B cell (primary cell): ENCODE data around the gene CNPY3. TPM values are rescaled to one million over a fixed set of nuclear protein-coding genes. Genes with fewer than 3 reads are reported as not detected.
"Not testable (repeated sequence)": the region's sequence is repeated elsewhere in the genome, so short reads cannot be mapped to it uniquely, and the experiment has no call there.

ENCODE experiments used
- ATAC-seq: fragments of 200-7000 bp; cut with Tn5 transposase; one replicate; pipeline ENCODE4 v1.10.0; 2021; ENCODE audit warnings: low read depth, mild to moderate bottlenecking, moderate number of reproducible peaks, moderate library complexity
- CTCF ChIA-PET: fragments of 350-600 bp; sonication (Branson Sonifier 250); formaldehyde crosslinking; loops from one replicate; lab custom pipeline; 2021; ENCODE audit warnings: antibody characterized with exemption, inconsistent platforms; lab: Charles Lee
- POLR2A ChIA-PET: fragments of 350-600 bp; sonication (Branson Sonifier 250); formaldehyde crosslinking; loops from one replicate; lab custom pipeline; 2021; ENCODE audit warnings: antibody characterized with exemption; lab: Charles Lee
- DNase-seq: peaks from one replicate; pipeline ENCODE4 v3.0.0; 2013
- H2AFZ ChIP-seq: 2 replicates; pipeline ENCODE4 v1.6.1; 2012; ENCODE audit warnings: mild to moderate bottlenecking, low read depth, low read length; ENCODE audit not compliant: insufficient read depth, poor library complexity, severe bottlenecking
- H3K27ac ChIP-seq, 2 donors: 1 replicate in 1 of 2; 2 replicates in 1 of 2; pipeline ENCODE4 v1.5.1; 2012 to 2013; ENCODE audit warnings: low read length in 2 of 2, mild to moderate bottlenecking in 2 of 2, moderate library complexity in 1 of 2
- H3K27me3 ChIP-seq, 4 experiments: fragments of 200-600 bp in 1 of 4; sonication (generic) in 1 of 4; replicated peaks in 1 of 4; 1 replicate in 2 of 4; 2 replicates in 2 of 4; pipeline versions ENCODE4 v1.6.1 to v1.7.0; 2013 to 2016; ENCODE audit warnings: low read length in 3 of 4, mild to moderate bottlenecking in 2 of 4, mixed read lengths in 1 of 4, moderate library complexity in 1 of 4; ENCODE audit not compliant: insufficient read depth in 4 of 4, control insufficient read depth in 3 of 4; ENCODE audit errors: control extremely low read depth in 1 of 4
- H3K36me3 ChIP-seq, 2 experiments: replicated peaks in 1 of 2; 1 replicate in 1 of 2; 2 replicates in 1 of 2; pipeline versions ENCODE4 v1.6.1 to v1.7.1; 2013; ENCODE audit warnings: low read length in 1 of 2; ENCODE audit not compliant: insufficient read depth in 2 of 2, control insufficient read depth in 1 of 2; ENCODE audit errors: control extremely low read depth in 1 of 2, extremely low read depth in 1 of 2
- H3K4me1 ChIP-seq, 2 donors: fragments of 200-600 bp in 1 of 2; sonication (generic) in 1 of 2; 1 replicate in 1 of 2; 2 replicates in 1 of 2; pipeline versions ENCODE4 v1.5.1 to v1.6.1; 2013 to 2017; ENCODE audit warnings: low read length in 2 of 2; ENCODE audit not compliant: control insufficient read depth in 2 of 2, insufficient read depth in 2 of 2
- H3K4me2 ChIP-seq: replicated peaks from 2 replicates; pipeline ENCODE3; 2012; ENCODE audit warnings: mild to moderate bottlenecking, low read depth, low read length; ENCODE audit not compliant: poor library complexity, severe bottlenecking
- H3K4me3 ChIP-seq, 5 experiments: fragments of 200-600 bp in 1 of 5; sonication (generic) in 1 of 5; 1 replicate in 3 of 5; 2 replicates in 2 of 5; pipeline versions ENCODE4 v1.5.1 to v1.7.0; 2011 to 2016; ENCODE audit warnings: low read length in 4 of 5, mild to moderate bottlenecking in 4 of 5, low read depth in 2 of 5, control low read depth in 1 of 5, moderate library complexity in 1 of 5; ENCODE audit not compliant: insufficient read depth in 1 of 5; ENCODE audit errors: control extremely low read depth in 1 of 5, extremely low read depth in 1 of 5
- H3K79me2 ChIP-seq: fragments of 200-600 bp; sonication (generic); one replicate; pipeline ENCODE4 v1.6.0; 2016; ENCODE audit warnings: low read length; ENCODE audit not compliant: control insufficient read depth, insufficient read depth
- H3K9ac ChIP-seq: fragments of 200-600 bp; sonication (generic); 2 replicates; pipeline ENCODE4 v1.6.1; 2017; ENCODE audit warnings: mild to moderate bottlenecking, low read length, moderate library complexity
- H3K9me3 ChIP-seq, 3 donors: one replicate each; pipeline versions ENCODE4 v1.6.1 to v1.7.1; 2013; ENCODE audit warnings: low read length in 2 of 3; ENCODE audit not compliant: control insufficient read depth in 2 of 3, insufficient read depth in 1 of 3; ENCODE audit errors: control extremely low read depth in 1 of 3
- H4K20me1 ChIP-seq: 2 replicates; pipeline ENCODE4 v1.6.0; 2012; ENCODE audit warnings: mild to moderate bottlenecking, low read length; ENCODE audit not compliant: insufficient read depth, control insufficient read depth, poor library complexity, severe bottlenecking
- H3K27ac Mint-ChIP-seq: one replicate; pipeline ENCODE4 v1.8.0; 2021; ENCODE audit warnings: mixed read lengths
- H3K27me3 Mint-ChIP-seq: one replicate; pipeline ENCODE4 v1.8.0; 2021; ENCODE audit warnings: mixed read lengths
- H3K4me1 Mint-ChIP-seq: one replicate; pipeline ENCODE4 v1.8.0; 2021; ENCODE audit warnings: mixed read lengths
- H3K4me3 Mint-ChIP-seq: one replicate; pipeline ENCODE4 v1.8.0; 2021; ENCODE audit warnings: mixed read lengths
- H3K9me3 Mint-ChIP-seq: one replicate; pipeline ENCODE4 v1.8.0; 2022; ENCODE audit warnings: mixed read lengths; ENCODE audit not compliant: insufficient read depth
- EZH2 ChIP-seq: IDR thresholded peaks from 2 replicates; pipeline ENCODE4 v1.6.1; 2012; ENCODE audit warnings: borderline replicate concordance, low read depth, mild to moderate bottlenecking, moderate library complexity, low read length; ENCODE audit not compliant: insufficient read depth, poor library complexity, severe bottlenecking
- WGBS: methylation state at CpG from one replicate; pipeline ENCODE4 v1.1.5; 2013; ENCODE audit warnings: missing lambda C conversion rate; ENCODE audit not compliant: insufficient coverage; 5-methylcytosine and 5-hydroxymethylcytosine counted together
- intact Hi-C: fragments of 100-400 bp; cut with micrococcal nuclease; formaldehyde crosslinking; loops from one replicate; pipeline ENCODE4 v1.10.0; 2022
- polyA plus RNA-seq: library from polyadenylated mRNA; depleted of rRNA; stranded (reverse); fragments of >200 nt; gene quantifications from 2 replicates; pipeline ENCODE4 v1.2.3, GENCODE V29; 2012
- total RNA-seq, 2 donors: library from RNA; stranded (reverse); fragments of 120-200 nt in 1 of 2; gene quantifications; 1 replicate in 1 of 2; 2 replicates in 1 of 2; pipeline versions ENCODE4 v1.2.3 to v1.2.4, GENCODE V29; 2013 to 2022
- TF ChIP-seq, protein P1 (sequence below): fragments of 200-600 bp; IDR thresholded peaks from one replicate; pipeline ENCODE4 v1.8.0; 2022; ENCODE audit warnings: antibody characterized with exemption, mild to moderate bottlenecking

Gene CNPY3
- total and polyA plus RNA-seq, 2 donors (not counting 1 experiment from before 2014, with no cell fraction given): 123 to 163 TPM

DNA sequence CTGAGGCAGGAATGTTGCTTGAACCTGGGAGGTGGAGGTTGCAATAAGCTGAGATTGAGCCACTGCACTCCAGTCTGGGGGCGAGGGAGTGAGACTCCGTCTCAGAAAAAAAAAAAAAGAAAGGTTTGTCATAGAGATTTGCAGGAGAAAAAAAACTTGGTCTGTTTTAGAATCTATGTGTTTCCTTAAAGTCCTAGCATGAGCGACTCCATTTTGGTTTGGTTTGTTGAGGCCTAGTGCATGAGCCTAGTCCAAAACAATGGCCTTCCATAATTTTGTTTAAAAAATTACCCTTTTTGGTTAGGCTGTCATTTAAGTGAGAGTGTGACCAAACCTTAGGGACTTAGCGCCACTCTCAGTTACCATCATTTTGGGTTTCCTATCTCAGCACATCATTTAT lies 23.1 kb downstream of the CNPY3 start:
- intact Hi-C loops: no loop called here
- Histone ChIP-seq H3K9me3 (no peaks in the 10 kb centered on the region), H3K79me2 (no peaks in the 10 kb centered on the region), H3K4me3 (no peak overlapping the region), H3K27ac (no peak overlapping the region), H3K36me3 (peaks cover 0 to 6% of the 10 kb centered on the region in 2 experiments), H3K4me1 (no peaks in the 10 kb centered on the region), H2AFZ (no peak overlapping the region), H3K4me2 (no peak overlapping the region), H3K27me3 (no peaks in the 10 kb centered on the region), H4K20me1 (no peaks in the 10 kb centered on the region), H3K9ac (no peak overlapping the region)
- no peak overlapping the region for H3K4me3 Mint-ChIP-seq
- WGBS: 100% methylated on average over 1 of the region's 4 CpGs
- ATAC-seq: no peak
- no peaks in the 10 kb centered on the region for H3K9me3 Mint-ChIP-seq
- no peaks in the 10 kb centered on the region for H3K27me3 Mint-ChIP-seq
- no peak overlapping the region for H3K27ac Mint-ChIP-seq
- ChIA-PET POLR2A (no interaction called here), CTCF (no interaction called here)
- TF ChIP-seq EZH2: no peak
- TF ChIP-seq, protein P1, sequence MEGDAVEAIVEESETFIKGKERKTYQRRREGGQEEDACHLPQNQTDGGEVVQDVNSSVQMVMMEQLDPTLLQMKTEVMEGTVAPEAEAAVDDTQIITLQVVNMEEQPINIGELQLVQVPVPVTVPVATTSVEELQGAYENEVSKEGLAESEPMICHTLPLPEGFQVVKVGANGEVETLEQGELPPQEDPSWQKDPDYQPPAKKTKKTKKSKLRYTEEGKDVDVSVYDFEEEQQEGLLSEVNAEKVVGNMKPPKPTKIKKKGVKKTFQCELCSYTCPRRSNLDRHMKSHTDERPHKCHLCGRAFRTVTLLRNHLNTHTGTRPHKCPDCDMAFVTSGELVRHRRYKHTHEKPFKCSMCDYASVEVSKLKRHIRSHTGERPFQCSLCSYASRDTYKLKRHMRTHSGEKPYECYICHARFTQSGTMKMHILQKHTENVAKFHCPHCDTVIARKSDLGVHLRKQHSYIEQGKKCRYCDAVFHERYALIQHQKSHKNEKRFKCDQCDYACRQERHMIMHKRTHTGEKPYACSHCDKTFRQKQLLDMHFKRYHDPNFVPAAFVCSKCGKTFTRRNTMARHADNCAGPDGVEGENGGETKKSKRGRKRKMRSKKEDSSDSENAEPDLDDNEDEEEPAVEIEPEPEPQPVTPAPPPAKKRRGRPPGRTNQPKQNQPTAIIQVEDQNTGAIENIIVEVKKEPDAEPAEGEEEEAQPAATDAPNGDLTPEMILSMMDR: no peak
- H3K4me1 Mint-ChIP-seq: no peaks in the 10 kb centered on the region
- no peak for DNase-seq

DNA sequence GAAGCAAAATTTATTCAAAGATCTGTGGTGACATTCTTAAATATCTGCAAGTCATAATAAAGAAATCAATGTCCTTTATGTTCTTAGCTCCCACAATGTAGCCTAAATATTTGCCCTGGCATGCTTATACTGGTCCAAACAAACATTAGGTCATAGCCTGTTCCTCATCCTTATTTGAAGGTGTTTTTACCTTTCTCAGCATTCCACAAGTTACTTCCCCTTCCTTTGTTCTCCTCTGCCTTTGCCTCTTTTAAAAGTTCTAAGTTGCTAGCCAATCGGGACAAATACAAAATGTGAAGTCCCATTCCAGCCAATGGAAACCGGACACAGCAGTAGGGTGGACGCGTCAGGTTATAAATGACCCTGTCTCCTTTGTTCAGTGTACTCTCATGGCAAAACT lies 25.1 kb downstream of the CNPY3 start:
- ATAC-seq, H4K20me1 ChIP-seq, H3K9ac ChIP-seq, H3K79me2 ChIP-seq, intact Hi-C loops, H3K27me3 Mint-ChIP-seq, H2AFZ ChIP-seq, CTCF ChIA-PET, H3K9me3 Mint-ChIP-seq, H3K4me3 Mint-ChIP-seq, DNase-seq, H3K4me1 ChIP-seq, H3K4me3 ChIP-seq, H3K4me2 ChIP-seq, POLR2A ChIA-PET, H3K9me3 ChIP-seq, H3K27ac ChIP-seq, H3K36me3 ChIP-seq, H3K27ac Mint-ChIP-seq, H3K4me1 Mint-ChIP-seq, H3K27me3 ChIP-seq: not testable (repeated sequence)
- 93% methylated on average over 3 of the region's 4 CpGs for WGBS
